T47D (cell line): ENCODE measurements around the gene PHF21B.
A peak's percentile ranks its signal among the peaks of the same experiment; 100 is the strongest.

Experiments used
- DNase-seq, 2 experiments: peaks; one replicate each; pipeline versions ENCODE4 v3.0.0 to v3.0.0-alpha.2; 2011 to 2012; ENCODE audit warnings: low read depth in 1 of 2, low spot score in 1 of 2
- JUND ChIP-seq: IDR thresholded peaks from 2 replicates; pipeline ENCODE4 v1.6.1; 2012; ENCODE audit warnings: low read depth
- in situ Hi-C: cut with HindIII; loops from 2 replicates; pipeline ENCODE4 v1.10.0; 2016; ENCODE audit warnings: low sequenced_read_pairs, low pct_unique_long_range_greater_than_20kb

Gene PHF21B

DNA sequence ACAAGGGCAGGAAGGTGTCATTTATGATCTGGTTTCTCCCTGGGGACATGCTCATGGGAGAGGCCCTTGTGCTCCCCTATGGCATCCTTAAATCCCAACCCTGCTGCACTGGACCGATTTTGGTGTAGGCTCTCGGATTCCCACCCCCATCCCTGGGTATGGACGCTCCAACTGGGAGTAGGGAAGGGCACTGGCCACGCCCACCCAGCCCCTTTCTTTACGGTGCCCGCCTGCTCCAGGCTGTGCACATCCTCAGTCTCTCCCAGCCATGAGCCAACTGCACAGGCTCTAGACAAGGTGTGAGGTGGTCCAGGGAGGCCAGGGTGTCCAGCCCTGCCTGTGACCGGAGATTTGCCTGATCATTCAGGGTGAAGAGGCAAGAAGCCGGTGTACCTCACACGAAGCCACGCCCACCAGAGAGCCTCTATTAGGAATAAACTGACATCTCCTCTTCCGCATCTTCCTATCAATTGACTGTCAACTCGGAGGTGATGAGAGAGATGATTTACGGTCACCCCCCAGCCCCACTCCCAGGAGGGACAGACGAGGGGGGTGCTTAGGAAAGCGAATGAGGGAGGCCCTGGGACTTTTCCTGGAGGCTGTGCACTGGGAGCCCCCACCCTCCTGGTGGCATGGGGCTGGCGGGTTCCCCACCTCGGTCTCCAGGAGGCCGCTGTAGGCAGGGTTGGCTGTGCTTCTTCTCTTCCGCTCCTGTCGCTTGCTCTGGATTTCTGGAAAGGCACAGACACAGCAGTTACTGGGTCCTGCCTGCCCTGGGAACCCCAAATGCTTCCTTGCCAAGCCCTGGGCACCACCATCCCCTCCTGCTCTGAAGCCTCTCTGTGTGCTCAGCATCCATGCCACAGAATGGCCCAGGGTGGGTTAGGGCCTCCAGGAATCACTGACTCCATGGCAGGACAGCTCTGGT is 116.7 kb downstream of the PHF21B start:
- in situ Hi-C loops, result no loop called here
- no peak for DNase-seq
- TF ChIP-seq JUND, result no peak

DNA sequence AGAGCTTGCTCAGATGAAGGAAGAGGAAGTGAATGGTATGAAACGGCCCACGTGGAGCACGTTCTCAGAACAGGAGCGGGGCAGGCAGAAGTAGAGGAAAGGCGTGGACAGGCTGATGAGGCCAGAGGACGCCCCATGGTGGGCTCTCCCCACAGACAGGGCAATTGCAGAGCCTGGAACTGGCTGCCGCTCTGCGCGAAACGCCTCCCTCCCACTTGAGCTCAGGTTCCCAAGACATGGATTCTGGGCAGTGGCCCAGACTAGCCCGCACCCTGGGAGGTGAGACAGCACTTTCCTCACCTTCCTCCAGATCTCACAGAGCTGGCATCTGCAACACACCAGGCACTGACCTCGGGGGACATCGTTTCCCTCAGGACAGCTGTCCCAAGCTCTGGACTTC is 117.6 kb downstream of the PHF21B start:
- TF ChIP-seq JUND, result no peak
- no peak for DNase-seq
- in situ Hi-C loops, result no loop called here

DNA sequence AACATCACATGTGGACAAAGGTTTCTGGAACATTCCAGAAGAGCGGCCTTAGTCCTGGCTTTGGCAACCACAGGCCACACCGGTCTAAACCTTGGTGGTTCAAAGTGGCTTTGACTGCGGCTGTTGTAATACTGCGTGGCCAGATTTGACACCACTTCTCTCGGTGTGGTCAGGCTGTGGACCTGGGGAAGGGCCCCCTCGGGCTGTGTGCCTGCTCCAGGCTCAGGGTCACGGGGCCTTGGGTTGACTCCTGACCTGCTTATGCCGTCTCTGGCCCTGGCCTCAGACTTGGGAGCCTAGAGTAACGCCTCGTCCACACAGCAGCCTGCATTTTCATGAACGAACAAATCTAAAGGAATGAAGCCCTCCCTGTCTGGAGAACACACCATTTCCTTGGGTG is 118.0 kb downstream of the PHF21B start:
- in situ Hi-C loops, result no loop called here
- no peak for DNase-seq
- no peak for TF ChIP-seq JUND

DNA sequence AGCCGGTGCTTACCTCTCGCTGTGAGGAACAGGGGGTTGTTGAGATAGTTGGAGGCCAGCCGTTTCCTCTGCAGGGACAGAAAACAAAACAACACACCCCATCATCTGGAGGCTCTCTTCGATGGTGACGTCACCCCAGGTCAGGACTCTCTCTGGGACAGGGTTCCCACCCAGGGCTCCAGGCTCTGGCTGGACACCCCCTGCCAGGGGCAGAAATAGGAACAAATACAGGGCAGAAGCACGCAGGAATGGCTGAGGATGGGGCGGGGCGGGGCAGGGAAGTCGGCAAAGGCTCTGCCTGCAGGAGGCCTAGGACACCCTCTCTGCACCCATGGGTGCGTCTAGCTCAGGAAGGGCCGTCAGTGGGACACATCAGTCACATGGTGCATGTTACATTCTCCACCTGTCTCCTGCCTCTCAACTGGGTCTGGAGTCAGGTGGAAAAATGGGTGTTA is 118.5 kb downstream of the PHF21B start:
- DNase-seq, result no peak
- no peak for TF ChIP-seq JUND
- in situ Hi-C loops, result no loop called here

DNA sequence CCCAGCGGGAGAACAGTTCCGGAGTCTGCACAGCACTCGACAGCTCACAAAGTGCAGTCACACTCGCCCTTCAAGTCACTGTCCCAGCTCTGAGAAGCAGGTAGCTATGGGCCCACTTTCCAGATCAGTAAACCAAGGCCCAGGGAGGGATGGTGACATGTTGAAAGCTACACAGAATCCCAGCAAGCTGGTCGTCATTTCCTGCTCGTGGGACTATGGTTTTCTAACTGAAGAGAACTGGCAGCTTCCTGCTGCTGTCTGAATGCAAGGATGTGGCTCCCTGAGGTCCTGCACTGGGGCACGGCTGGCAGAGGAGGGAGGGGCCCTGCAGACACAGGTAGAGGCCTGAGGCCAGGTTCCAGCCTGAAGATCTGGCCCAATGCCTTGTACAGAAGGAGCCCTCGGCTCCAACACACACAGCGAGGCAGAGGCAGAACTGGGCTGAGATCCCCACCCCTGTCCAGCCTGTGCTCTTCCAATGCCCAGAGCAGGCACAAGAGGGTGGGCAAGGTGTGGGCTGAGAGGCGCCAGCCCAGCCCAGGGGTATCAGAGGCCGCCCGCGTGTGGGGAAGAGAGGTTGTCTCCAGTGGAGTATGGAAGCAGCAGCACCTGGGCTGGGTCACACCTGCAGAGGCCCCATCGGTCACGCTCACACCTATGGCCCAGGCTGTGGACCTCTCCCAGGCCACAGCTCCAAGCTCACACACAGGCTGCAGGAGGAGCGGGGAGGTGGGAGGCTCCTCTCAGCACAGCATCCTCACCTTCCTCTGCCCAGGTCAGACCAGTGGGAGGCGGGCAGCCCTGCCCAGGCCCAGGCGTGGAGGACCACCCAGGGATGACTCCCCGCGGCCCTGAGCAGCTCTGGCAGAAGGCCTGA is 119.2 kb downstream of the PHF21B start:
- in situ Hi-C loops, result no loop called here
- no peak for TF ChIP-seq JUND

DNA sequence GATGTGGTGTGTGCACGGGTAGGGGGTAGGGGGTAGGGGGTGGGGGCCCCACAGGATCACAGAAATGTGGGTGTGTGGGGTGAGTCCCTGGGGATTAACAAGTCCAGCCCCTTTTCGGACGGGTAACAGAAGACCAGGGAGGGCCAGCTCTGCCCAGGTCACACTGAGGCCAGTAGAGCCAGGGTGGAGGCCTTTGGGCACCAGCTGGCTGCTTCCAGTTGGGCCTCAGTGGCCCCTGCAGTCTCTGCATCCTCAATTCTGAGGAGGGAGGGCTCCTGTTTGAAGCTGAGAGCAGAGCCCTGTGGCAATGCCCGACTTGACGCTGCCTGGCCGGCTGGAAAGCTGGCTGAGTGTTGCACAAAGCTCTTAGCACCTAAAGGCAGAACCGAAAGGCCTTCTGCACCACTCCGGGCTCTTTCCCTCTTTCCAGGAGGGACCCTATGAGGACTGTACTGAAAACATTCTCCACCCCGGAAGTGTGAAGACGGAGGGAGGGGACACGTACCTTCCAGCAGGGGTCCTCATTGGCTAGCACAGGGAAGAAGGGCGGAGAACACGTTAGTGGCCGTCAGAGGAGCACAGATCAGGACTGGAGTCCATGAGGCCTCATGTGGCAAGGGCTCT is 120.4 kb downstream of the PHF21B start:
- TF ChIP-seq JUND, result no peak
- in situ Hi-C loops, result no loop called here
- peak in 1 of 2 experiments; percentile 23 for DNase-seq

More for the DNA sequence above, 119.2 kb downstream of the PHF21B start:
- DNase-seq, result no peak

DNA sequence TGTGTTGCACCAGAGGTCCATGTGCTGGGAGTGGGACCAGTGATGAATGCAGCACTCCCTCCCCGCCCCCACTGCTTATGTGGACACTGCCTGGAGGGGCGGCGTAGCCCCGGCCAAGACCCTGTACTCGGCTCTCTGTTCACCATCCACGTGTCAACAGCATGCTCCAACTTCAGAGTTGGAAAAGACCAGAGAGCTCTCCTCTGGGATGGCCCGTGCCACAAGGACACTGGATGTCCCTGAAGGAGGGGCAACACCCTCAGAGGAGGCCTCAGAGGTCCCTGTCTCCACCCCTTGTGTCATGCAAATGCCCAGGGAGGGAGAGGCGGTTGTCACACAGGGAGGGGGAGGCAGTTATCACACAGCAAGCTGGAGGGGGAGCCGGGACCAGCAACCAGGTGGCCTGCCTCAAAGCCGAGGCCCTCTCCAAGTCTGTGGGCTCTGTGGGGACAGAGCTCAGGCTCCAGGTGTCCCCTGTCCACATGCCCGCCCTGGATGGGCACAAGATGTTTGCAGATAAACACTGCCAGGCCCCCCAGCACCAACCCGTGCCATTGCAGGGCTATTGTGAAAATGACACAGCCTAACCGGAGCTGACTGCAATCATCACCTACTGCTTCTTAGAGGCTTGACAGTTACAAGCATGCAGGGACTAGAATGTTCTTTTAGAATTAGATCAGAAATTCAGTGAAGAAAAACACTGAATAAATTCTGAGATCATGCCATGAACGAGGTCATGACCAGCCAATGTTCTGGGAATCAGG is 121.1 kb downstream of the PHF21B start:
- TF ChIP-seq JUND, result no peak
- in situ Hi-C loops, result no loop called here
- no peak for DNase-seq

DNA sequence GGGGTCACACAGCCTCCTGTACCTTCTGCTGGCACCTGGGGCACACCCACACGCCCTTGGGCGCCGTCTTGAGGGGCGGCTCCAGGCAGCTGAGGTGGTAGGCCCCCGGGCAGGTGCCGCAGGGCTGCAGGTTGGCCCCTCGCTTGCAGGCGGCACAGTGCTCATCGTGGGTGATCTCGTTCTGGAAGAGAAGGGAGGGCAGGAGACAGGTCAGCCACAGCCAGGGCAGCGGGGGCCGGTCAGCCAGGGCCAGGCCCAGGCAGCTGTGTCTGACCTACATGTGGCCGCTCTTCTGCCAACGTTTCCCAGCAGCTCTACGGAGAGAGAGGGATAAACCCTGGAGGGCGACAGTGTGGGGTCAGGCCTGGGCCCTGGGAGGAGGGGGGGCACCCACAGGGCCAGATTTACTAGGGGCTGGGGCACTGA is 121.9 kb downstream of the PHF21B start:
- no peak for DNase-seq
- in situ Hi-C loops, result no loop called here

DNA sequence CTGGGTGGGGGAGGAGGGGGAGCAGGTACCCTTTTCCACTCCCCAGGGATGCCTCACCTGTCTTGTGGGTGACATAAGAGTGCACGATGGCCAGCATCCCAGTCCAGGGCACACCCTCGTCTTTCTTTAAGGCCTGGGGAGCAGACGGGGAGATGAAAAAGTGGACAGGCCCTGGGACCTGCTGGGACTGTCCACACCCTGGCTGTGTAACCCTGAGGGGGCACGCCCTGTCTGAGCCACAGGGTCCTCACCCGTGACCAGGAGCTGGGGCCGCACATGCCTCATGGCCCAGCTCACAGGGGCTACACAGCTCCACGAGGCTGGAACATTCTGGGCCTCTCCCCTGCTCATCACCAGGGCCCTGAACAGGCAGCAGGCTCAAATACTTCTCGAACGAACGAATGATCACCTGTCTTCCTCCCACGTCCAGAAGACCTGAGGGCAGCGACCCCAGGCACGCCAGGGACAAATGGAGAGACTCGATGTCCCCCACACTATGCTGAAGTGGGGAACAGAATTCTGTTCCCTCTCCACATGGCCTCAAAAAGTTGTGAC is 123.9 kb downstream of the PHF21B start:
- in situ Hi-C loops, result no loop called here

More for the DNA sequence above, 121.9 kb downstream of the PHF21B start:
- no peak for TF ChIP-seq JUND

DNA sequence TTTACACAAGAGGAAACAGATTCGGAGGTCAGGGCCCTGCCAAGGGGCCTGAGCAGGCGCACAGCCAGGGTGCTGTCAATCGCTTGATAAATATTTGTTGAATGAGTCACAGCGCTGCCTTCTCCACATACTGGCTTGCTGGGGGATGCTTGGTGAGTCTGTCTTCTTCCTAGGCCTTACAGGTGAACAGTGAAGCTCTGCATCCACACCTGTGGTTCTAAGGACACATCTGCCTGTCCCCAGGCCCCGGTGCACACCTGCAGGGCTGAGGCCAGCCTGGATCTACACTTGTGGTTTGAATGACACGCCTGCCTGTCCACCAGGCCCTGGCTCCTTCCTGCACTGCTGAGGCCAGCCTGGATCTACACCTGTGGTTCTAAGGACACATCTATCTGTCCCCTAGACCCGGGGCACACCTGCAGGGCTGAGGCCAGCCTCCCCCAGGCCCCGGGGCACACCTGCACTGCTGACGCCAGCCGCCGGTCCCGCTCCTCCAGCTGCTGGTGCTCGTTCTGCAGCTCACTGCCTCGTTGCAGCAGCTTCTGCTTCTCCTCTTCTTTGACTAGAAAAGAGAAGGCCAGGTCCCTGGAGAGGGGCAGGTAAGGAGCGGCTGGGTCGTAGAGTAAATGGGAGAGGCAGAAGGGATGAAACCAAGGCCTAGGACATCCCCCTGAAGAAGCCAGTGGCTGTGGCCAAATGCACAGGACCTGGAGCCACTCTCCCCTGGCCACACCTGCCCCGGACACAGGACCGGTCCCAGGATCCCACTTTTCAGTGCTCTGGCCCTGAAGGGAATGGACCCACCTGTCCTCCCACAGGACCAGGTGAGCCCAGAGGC is 124.6 kb downstream of the PHF21B start:
- peak; percentile 19 to 26 for DNase-seq
- in situ Hi-C loops, result no loop called here
- TF ChIP-seq JUND, result no peak

More for the DNA sequence above, 123.9 kb downstream of the PHF21B start:
- no peak for DNase-seq
- no peak for TF ChIP-seq JUND

DNA sequence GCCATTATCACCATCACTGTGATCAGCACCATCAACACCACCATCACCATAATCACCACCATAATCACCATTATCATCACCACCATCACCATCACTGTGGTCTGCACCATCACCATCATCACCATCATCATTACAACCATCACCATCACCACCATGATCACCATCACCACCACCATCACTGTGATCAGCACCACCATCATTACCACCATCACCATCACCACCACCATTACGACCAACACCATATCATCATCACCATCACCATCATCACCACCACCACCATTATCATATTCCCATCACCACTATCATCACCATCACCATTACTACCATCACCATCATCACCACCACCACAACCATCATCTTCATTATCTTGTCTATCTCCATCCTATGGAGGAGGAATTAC is 125.2 kb downstream of the PHF21B start:
- in situ Hi-C loops, result no loop called here
- TF ChIP-seq JUND, result no peak
- DNase-seq, result no peak
